Measurements from ENCODE around the gene ZBTB8A. TPM values are rescaled to one million over a fixed set of nuclear protein-coding genes. Genes with fewer than 3 reads are reported as not detected.
A peak's percentile ranks its signal among the peaks of the same experiment; 100 is the strongest.

The ZBTB8A gene
- total RNA-seq, 4 donors from 2014 or later: 2.2 to 21.1 (median 6.6) TPM

- H3K4me1 ChIP-seq: peaks cover 5 to 30% (median 11%) of the 10 kb centered on the region in 4 donors
- no peak for DNase-seq
- no peak for TF ChIP-seq POLR2A (IDR thresholded peaks at IDR 0.05)
- TF ChIP-seq, protein P1, sequence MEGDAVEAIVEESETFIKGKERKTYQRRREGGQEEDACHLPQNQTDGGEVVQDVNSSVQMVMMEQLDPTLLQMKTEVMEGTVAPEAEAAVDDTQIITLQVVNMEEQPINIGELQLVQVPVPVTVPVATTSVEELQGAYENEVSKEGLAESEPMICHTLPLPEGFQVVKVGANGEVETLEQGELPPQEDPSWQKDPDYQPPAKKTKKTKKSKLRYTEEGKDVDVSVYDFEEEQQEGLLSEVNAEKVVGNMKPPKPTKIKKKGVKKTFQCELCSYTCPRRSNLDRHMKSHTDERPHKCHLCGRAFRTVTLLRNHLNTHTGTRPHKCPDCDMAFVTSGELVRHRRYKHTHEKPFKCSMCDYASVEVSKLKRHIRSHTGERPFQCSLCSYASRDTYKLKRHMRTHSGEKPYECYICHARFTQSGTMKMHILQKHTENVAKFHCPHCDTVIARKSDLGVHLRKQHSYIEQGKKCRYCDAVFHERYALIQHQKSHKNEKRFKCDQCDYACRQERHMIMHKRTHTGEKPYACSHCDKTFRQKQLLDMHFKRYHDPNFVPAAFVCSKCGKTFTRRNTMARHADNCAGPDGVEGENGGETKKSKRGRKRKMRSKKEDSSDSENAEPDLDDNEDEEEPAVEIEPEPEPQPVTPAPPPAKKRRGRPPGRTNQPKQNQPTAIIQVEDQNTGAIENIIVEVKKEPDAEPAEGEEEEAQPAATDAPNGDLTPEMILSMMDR (IDR thresholded peaks at IDR 0.05): no peak
- TF ChIP-seq EP300 (IDR thresholded peaks at IDR 0.05; ENCODE audit: low read depth): no peak
- no peak for TF ChIP-seq POLR2AphosphoS5 (IDR thresholded peaks at IDR 0.05)
- no peak overlapping the region for H3K4me3 ChIP-seq
- no peaks in the 10 kb centered on the region for H3K36me3 ChIP-seq
- in situ Hi-C loops (cut with MboI; ENCODE audit: low pct_ligation_motif_present in 1 of 4, low pct_unique_long_range_greater_than_20kb in 1 of 4, low sequenced_read_pairs in 3 of 4): no loop called here
- WGBS, 2 donors (ENCODE audit: low coverage in 1 of 2): 30 to 47% methylated on average over 3 to 4 of the region's 4 CpGs
- no peak overlapping the region for H3K27ac ChIP-seq
- no peaks in the 10 kb centered on the region for H3K9me3 ChIP-seq
- intact Hi-C loops (cut with DNase I; ENCODE audit: low total_unique reads): no loop called here
- no peaks in the 10 kb centered on the region for H3K27me3 ChIP-seq
Measured at GRCh38 chr1:32644426-32644825, 105.2 kb downstream of the ZBTB8A start.

DNA sequence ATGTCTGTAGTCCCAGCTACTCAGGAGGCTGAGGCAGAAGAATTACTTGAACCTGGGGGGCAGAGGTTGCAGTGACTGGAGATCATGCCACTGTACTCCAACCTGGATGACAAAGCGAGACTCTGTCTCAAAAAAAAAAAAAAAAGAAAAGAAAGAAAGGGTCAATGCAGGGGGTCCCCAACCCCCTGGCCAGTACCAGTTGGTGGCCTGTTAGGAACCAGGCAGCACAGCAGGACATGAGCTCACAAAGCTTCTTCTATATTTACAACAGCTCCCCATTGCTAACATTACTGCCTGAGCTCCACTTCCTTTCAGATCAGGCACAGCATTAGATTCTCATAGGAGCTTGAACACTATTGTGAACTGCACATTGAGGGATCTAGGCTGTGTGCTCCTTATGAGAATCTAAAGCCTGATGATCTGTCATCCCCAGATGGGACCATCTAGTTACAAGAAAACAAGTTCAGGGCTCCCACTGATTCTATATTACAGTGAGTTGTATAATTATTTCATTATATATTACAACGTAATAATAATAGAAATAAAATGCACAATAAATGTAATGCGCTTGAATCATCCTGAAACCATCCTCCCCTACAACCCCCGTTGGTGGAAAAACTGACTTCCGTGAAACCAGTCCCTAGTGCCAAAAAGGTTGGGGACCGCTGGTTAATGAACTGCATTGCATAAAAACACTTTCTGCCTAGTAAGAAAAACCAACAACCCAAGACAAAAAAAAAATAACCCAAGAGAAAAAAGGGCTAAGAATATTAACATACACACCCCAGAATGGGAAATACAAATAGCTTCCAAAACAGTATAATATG lies 108.3 kb downstream of the ZBTB8A start:
- TF ChIP-seq, protein P1 (IDR thresholded peaks at IDR 0.05): no peak
- Histone ChIP-seq H3K4me1 (peaks cover 13 to 43% (median 26%) of the 10 kb centered on the region in 4 donors), H3K9me3 (no peaks in the 10 kb centered on the region), H3K4me3 (no peak overlapping the region), H3K27ac (no peak overlapping the region), H3K36me3 (no peaks in the 10 kb centered on the region), H3K27me3 (no peaks in the 10 kb centered on the region)
- intact Hi-C loops (cut with DNase I; ENCODE audit: low total_unique reads): no loop called here
- in situ Hi-C loops (cut with MboI; ENCODE audit: low pct_ligation_motif_present in 1 of 4, low pct_unique_long_range_greater_than_20kb in 1 of 4, low sequenced_read_pairs in 3 of 4): no loop called here
- no peak for DNase-seq
- 67 to 85% methylated on average over 6 of the region's 6 CpGs for WGBS, 2 donors (ENCODE audit: low coverage in 1 of 2)

- Histone ChIP-seq H3K4me3 (peak within 1 kb of the TSS; percentile 66 to 82 (median 72)), H3K27ac (peak within 1 kb of the TSS; percentile 96 to 99 (median 99)), H3K27me3 (no peaks in the 10 kb centered on the region), H3K4me1 (peaks cover 24 to 64% (median 42%) of the 10 kb centered on the region in 4 donors), H3K9me3 (no peaks in the 10 kb centered on the region), H3K36me3 (peaks cover 0 to 7% (median 1%) of the 10 kb centered on the region in 4 donors)
- intact Hi-C loops (cut with DNase I; ENCODE audit: low total_unique reads): no loop called here
- WGBS, 2 donors (ENCODE audit: low coverage in 1 of 2): 0 to 2% methylated on average over 10 to 21 of the region's 21 CpGs
- peak; percentile 94 for DNase-seq
- TF ChIP-seq POLR2A (IDR thresholded peaks at IDR 0.05) (peak; percentile 92), EP300 (IDR thresholded peaks at IDR 0.05; ENCODE audit: low read depth) (no peak), POLR2AphosphoS5 (IDR thresholded peaks at IDR 0.05) (peak; percentile 79 to 95 (median 93))
- TF ChIP-seq, protein P1 (IDR thresholded peaks at IDR 0.05): no peak
- in situ Hi-C loops (cut with MboI; ENCODE audit: low pct_ligation_motif_present in 1 of 4, low pct_unique_long_range_greater_than_20kb in 1 of 4, low sequenced_read_pairs in 3 of 4): no loop called here
Measured at GRCh38 chr1:32650248-32650751, 111.1 kb downstream of the ZBTB8A start, which contains the start of gene ZBTB8OS. Gene ZBTB8OS (minus strand): TSS chr1:32650550. CDS start chr1:32650529, 21 bp downstream.

- no peak for TF ChIP-seq EP300 (IDR thresholded peaks at IDR 0.05; ENCODE audit: low read depth)
- peak; percentile 84 for TF ChIP-seq POLR2A (IDR thresholded peaks at IDR 0.05)
- TF ChIP-seq, protein P1 (IDR thresholded peaks at IDR 0.05): peak in 3 of 5 experiments; percentile 6 to 31 (median 8)
- peak; percentile 93 for TF ChIP-seq POLR2AphosphoS5 (IDR thresholded peaks at IDR 0.05)
- intact Hi-C loops (cut with DNase I; ENCODE audit: low total_unique reads): no loop called here
- H3K4me3 ChIP-seq: peak within 1 kb of the TSS; percentile 66 to 82 (median 72)
- H3K27ac ChIP-seq: peak within 1 kb of the TSS; percentile 96 to 99 (median 99)
- H3K9me3 ChIP-seq: no peaks in the 10 kb centered on the region
- WGBS, 2 donors (ENCODE audit: low coverage in 1 of 2): 0% methylated on average over 37 of the region's 67 CpGs; no CpG with 5 or more reads in 1 of the 2 donors
- peak; percentile 99 for DNase-seq
- peaks cover 0 to 13% (median 2%) of the 10 kb centered on the region in 4 donors for H3K36me3 ChIP-seq
- H3K4me1 ChIP-seq: peaks cover 24 to 67% (median 44%) of the 10 kb centered on the region in 4 donors
- no peaks in the 10 kb centered on the region for H3K27me3 ChIP-seq
- in situ Hi-C loops (cut with MboI; ENCODE audit: low pct_ligation_motif_present in 1 of 4, low pct_unique_long_range_greater_than_20kb in 1 of 4, low sequenced_read_pairs in 3 of 4): no loop called here
Measured at GRCh38 chr1:32650752-32651460, 111.7 kb downstream of the ZBTB8A start, which contains the start of gene RBBP4. Gene RBBP4 (plus strand): TSS chr1:32651208. CDS start chr1:32651307, 99 bp downstream.

Measured in transverse colon (tissue), 4 donors.